SK-N-SH (cell line): ENCODE measurements around the gene CGB2. TPM values are rescaled to one million over a fixed set of nuclear protein-coding genes. Genes with fewer than 3 reads are reported as not detected.
A peak's percentile ranks its signal among the peaks of the same experiment; 100 is the strongest.

Experiments
- CTCF ChIA-PET: fragments of 300-600, 350-600 bp; formaldehyde crosslinking; extraction: SDS; loops from one replicate; lab custom pipeline; 2021; lab: Yijun Ruan, JAX
- POLR2A ChIA-PET: fragments of 350-600 bp; sonication (Branson Sonifier 250); formaldehyde crosslinking; extraction: SDS; loops from one replicate; lab custom pipeline; 2020; ENCODE audit warnings: antibody characterized with exemption, inconsistent platforms; lab: Yijun Ruan, JAX
- DNase-seq: peaks from one replicate; pipeline ENCODE4 v3.0.0; 2012
- H2AFZ ChIP-seq: fragments of 200-600 bp; sonication (generic); 2 replicates; pipeline ENCODE4 v1.8.1; 2016; ENCODE audit warnings: antibody characterized with exemption, mild to moderate bottlenecking, low read depth
- H3F3A ChIP-seq: fragments of 200-600 bp; sonication (generic); replicated peaks from 2 replicates; pipeline ENCODE3; 2016; ENCODE audit warnings: antibody characterized with exemption, mild to moderate bottlenecking; ENCODE audit not compliant: insufficient read depth
- H3K27ac ChIP-seq, 2 experiments: fragments of 200-500 bp in 1 of 2; fragments of 200-600 bp in 1 of 2; sonication (Bioruptor generic) in 1 of 2; sonication (generic), shearing (Covaris generic) in 1 of 2; 2 replicates each; pipeline versions ENCODE4 v1.5.1 to v1.6.1; 2014 to 2016; ENCODE audit warnings: low read depth in 2 of 2, inconsistent platforms in 1 of 2, low read length in 1 of 2, mild to moderate bottlenecking in 1 of 2, mixed read lengths in 1 of 2
- H3K27me3 ChIP-seq: fragments of 200-600 bp; sonication (generic), shearing (Covaris generic); 2 replicates; pipeline ENCODE4 v1.6.1; 2016; ENCODE audit warnings: mixed run types; ENCODE audit not compliant: insufficient read depth
- H3K36me3 ChIP-seq, 2 experiments: fragments of 200-500 bp in 1 of 2; fragments of 200-600 bp in 1 of 2; sonication (Bioruptor generic) in 1 of 2; sonication (generic) in 1 of 2; replicated peaks in 1 of 2; 2 replicates each; pipeline versions ENCODE3 to v1.5.1; 2014 to 2016; ENCODE audit warnings: low read length in 1 of 2, mild to moderate bottlenecking in 1 of 2; ENCODE audit not compliant: insufficient read depth in 2 of 2, control insufficient read depth in 1 of 2
- H3K4me1 ChIP-seq, 2 experiments: fragments of 200-500 bp in 1 of 2; fragments of 200-600 bp in 1 of 2; sonication (Bioruptor generic) in 1 of 2; sonication (generic), shearing (Covaris generic) in 1 of 2; 2 replicates each; pipeline versions ENCODE4 v1.5.1 to v1.6.1; 2014 to 2016; ENCODE audit warnings: low read depth in 1 of 2, low read length in 1 of 2, mixed run types in 1 of 2; ENCODE audit not compliant: insufficient read depth in 2 of 2, control insufficient read depth in 1 of 2
- H3K4me2 ChIP-seq: fragments of 200-600 bp; sonication (generic), shearing (Covaris generic); 2 replicates; pipeline ENCODE4 v1.6.1; 2017; ENCODE audit warnings: mixed run types
- H3K4me3 ChIP-seq, 2 experiments: fragments of 200-500 bp in 1 of 2; fragments of 200-600 bp in 1 of 2; sonication (Bioruptor generic) in 1 of 2; sonication (generic), shearing (Covaris generic) in 1 of 2; 2 replicates each; pipeline versions ENCODE4 v1.5.1 to v1.8.1; 2014 to 2016; ENCODE audit warnings: low read depth in 2 of 2, inconsistent platforms in 1 of 2, low read length in 1 of 2, mild to moderate bottlenecking in 1 of 2, mixed read lengths in 1 of 2, moderate library complexity in 1 of 2
- H3K79me2 ChIP-seq: fragments of 200-600 bp; sonication (generic); 2 replicates; pipeline ENCODE4 v1.8.1; 2017; ENCODE audit warnings: mild to moderate bottlenecking; ENCODE audit not compliant: insufficient read depth
- H3K9ac ChIP-seq: fragments of 200-600 bp; sonication (generic); 2 replicates; pipeline ENCODE4 v1.6.1; 2017; ENCODE audit warnings: mixed run types
- H3K9me2 ChIP-seq: fragments of 200-600 bp; sonication (generic); 2 replicates; pipeline ENCODE4 v1.6.1; 2017; ENCODE audit warnings: mixed run types
- H3K9me3 ChIP-seq: fragments of 200-600 bp; sonication (generic); 2 replicates; pipeline ENCODE4 v1.6.1; 2017; ENCODE audit warnings: mixed run types, mild to moderate bottlenecking, moderate library complexity
- H4K20me1 ChIP-seq: fragments of 200-600 bp; sonication (generic); 2 replicates; pipeline ENCODE4 v1.6.1; 2017; ENCODE audit warnings: mild to moderate bottlenecking, mixed run types; ENCODE audit not compliant: insufficient read depth
- CHD2 ChIP-seq: fragments of 150-350 bp; IDR thresholded peaks from 2 replicates; pipeline ENCODE4 v1.6.1; 2018; ENCODE audit warnings: low read length; ENCODE audit not compliant: partially characterized antibody
- CTCF ChIP-seq: fragments of 200-600 bp; sonication (generic); IDR thresholded peaks from 2 replicates; pipeline ENCODE4 v1.6.1; 2017; ENCODE audit warnings: antibody characterized with exemption, mild to moderate bottlenecking, moderate library complexity
- ELF1 ChIP-seq: IDR thresholded peaks from 2 replicates; pipeline ENCODE4 v1.4.0; 2012
- EP300 ChIP-seq, 2 experiments: IDR thresholded peaks; 2 replicates each; pipeline versions ENCODE4 v1.4.0 to v1.6.1; 2012; ENCODE audit warnings: borderline replicate concordance in 1 of 2, low read depth in 1 of 2, low read length in 1 of 2
- GATA2 ChIP-seq: sonication (generic); formaldehyde crosslinking; IDR thresholded peaks from 2 replicates; pipeline ENCODE4 v1.5.0; 2020; ENCODE audit warnings: mild to moderate bottlenecking, missing genetic modification reagents
- IRF3 ChIP-seq: fragments of 150-350 bp; IDR thresholded peaks from 2 replicates; pipeline ENCODE4 v1.6.1; 2016; ENCODE audit warnings: mild to moderate bottlenecking, low read depth, low read length
- JUND ChIP-seq: IDR thresholded peaks from 2 replicates; pipeline ENCODE4 v1.4.0; 2012
- MEF2A ChIP-seq: IDR thresholded peaks from 2 replicates; pipeline ENCODE4 v1.4.0; 2012; ENCODE audit warnings: low read depth, borderline replicate concordance
- NRF1 ChIP-seq: IDR thresholded peaks from 2 replicates; pipeline ENCODE4 v1.6.1; 2012; ENCODE audit warnings: low read depth, mild to moderate bottlenecking, low read length
- POLR2AphosphoS5 ChIP-seq: IDR thresholded peaks from 2 replicates; pipeline ENCODE4 v1.6.1; 2012; ENCODE audit warnings: low read depth, low read length
- RCOR1 ChIP-seq: fragments of 150-350 bp; IDR thresholded peaks from 2 replicates; pipeline ENCODE4 v1.6.1; 2017; ENCODE audit warnings: antibody characterized with exemption, low read length
- REST ChIP-seq: IDR thresholded peaks from 2 replicates; pipeline ENCODE4 v1.6.1; 2012; ENCODE audit warnings: mild to moderate bottlenecking, low read depth, low read length, moderate library complexity
- RFX5 ChIP-seq: IDR thresholded peaks from 2 replicates; pipeline ENCODE4 v1.6.1; 2012; ENCODE audit warnings: mild to moderate bottlenecking, improper control_type of control experiment, low read length
- RXRA ChIP-seq: IDR thresholded peaks from 2 replicates; pipeline ENCODE4 v1.4.0; 2012; ENCODE audit warnings: low read depth, mild to moderate bottlenecking, borderline replicate concordance
- TAF1 ChIP-seq: IDR thresholded peaks from 2 replicates; pipeline ENCODE4 v1.6.1; 2012; ENCODE audit warnings: low read depth, mild to moderate bottlenecking, low read length, moderate library complexity, borderline replicate concordance
- TEAD4 ChIP-seq: IDR thresholded peaks from 2 replicates; pipeline ENCODE4 v1.4.0; 2012; ENCODE audit warnings: mild to moderate bottlenecking, borderline replicate concordance; ENCODE audit not compliant: insufficient read depth
- USF1 ChIP-seq: IDR thresholded peaks from 2 replicates; pipeline ENCODE4 v1.4.0; 2012; ENCODE audit warnings: low read depth, borderline replicate concordance
- YY1 ChIP-seq: IDR thresholded peaks from 2 replicates; pipeline ENCODE4 v1.4.0; 2012; ENCODE audit warnings: low read depth, mild to moderate bottlenecking
- WGBS: methylation state at CpG from one replicate; pipeline ENCODE4 v1.1.6; 2017; ENCODE audit warnings: low lambda C conversion rate; 5-methylcytosine and 5-hydroxymethylcytosine counted together
- polyA plus RNA-seq, 3 experiments: library from polyadenylated mRNA; depleted of rRNA; stranded (reverse); fragments of >200 nt; gene quantifications; 2 replicates each; pipeline ENCODE4 v1.2.3, GENCODE V29; 2012

CGB2 gene
- polyA plus RNA-seq, 1 of the 3 experiments (the other 2 are of a cell fraction) = 0.64 TPM

- POLR2A ChIA-PET = no interaction called here
- Histone ChIP-seq H3K27ac (no peak within 1 kb of the TSS), H3K9me3 (no peaks in the 10 kb centered on the region), H3K27me3 (no peaks in the 10 kb centered on the region), H2AFZ (no peak within 1 kb of the TSS), H3K4me2 (peak within 1 kb of the TSS; percentile 70; the same call in 1 of the 2 replicates), H3K9me2 (no peaks in the 10 kb centered on the region), H3K4me1 (peaks cover 0 to 8% of the 10 kb centered on the region in 2 experiments; a peak in 1 of 4 replicates), H3K9ac (no peak within 1 kb of the TSS; the same call in 1 of the 2 replicates), H4K20me1 (no peaks in the 10 kb centered on the region), H3K4me3 (peak within 1 kb of the TSS; percentile 16 to 30; a peak in 3 of 4 replicates), H3K79me2 (peaks cover 31% of the 10 kb centered on the region; the same call in 1 of the 2 replicates), H3K36me3 (no peaks in the 10 kb centered on the region), H3F3A (peaks cover 3% of the 10 kb centered on the region)
- TF ChIP-seq RCOR1 (no peak), JUND (no peak), RFX5 (no peak)
- DNase-seq = peak; percentile 88
- 33% methylated on average over 12 of the region's 53 CpGs for WGBS
- CTCF ChIA-PET = interaction anchor here (0.8 to 1.6 kb wide), 2 partner anchors 9 to 49 kb away, joined by 3 to 6 read pairs; partner anchors contain the start of gene LIN7B
These were observed 33.3 kb downstream of the CGB2 start, which contains the start of gene NTF4 for GRCh38 chr19:49064768-49065611. TSS of gene NTF4 (minus strand) at chr19:49064818. CDS start at chr19:49061997, 2,821 bp downstream.

GRCh38 chr19:49065905-49066512, 34.3 kb downstream of the CGB2 start:
- H3K27ac ChIP-seq = no peak overlapping the region
- no peak overlapping the region for H2AFZ ChIP-seq
- H3K9me3 ChIP-seq = no peaks in the 10 kb centered on the region
- no peaks in the 10 kb centered on the region for H3K36me3 ChIP-seq
- H3K27me3 ChIP-seq = no peaks in the 10 kb centered on the region
- H3K79me2 ChIP-seq = peaks cover 21% of the 10 kb centered on the region; the same call in 1 of the 2 replicates
- peaks cover 3% of the 10 kb centered on the region for H3F3A ChIP-seq
- peak; percentile 33 for DNase-seq
- H3K9ac ChIP-seq = no peak overlapping the region
- H3K9me2 ChIP-seq = no peaks in the 10 kb centered on the region
- H3K4me2 ChIP-seq = no peak overlapping the region
- ChIA-PET CTCF (interaction anchor here (0.8 to 1.6 kb wide), 2 partner anchors 8 to 48 kb away, joined by 3 to 6 read pairs; partner anchors contain the start of gene LIN7B), POLR2A (no interaction called here)
- no peaks in the 10 kb centered on the region for H4K20me1 ChIP-seq
- 58% methylated on average over 8 of the region's 13 CpGs for WGBS
- H3K4me3 ChIP-seq = no peak overlapping the region
- H3K4me1 ChIP-seq = peaks cover 0 to 8% of the 10 kb centered on the region in 2 experiments; a peak in 1 of 4 replicates
- TF ChIP-seq RFX5 = no peak
- TF ChIP-seq YY1 = no peak
- TF ChIP-seq IRF3 = no peak
- no peak for TF ChIP-seq MEF2A
- no peak for TF ChIP-seq POLR2AphosphoS5
- no peak for TF ChIP-seq CHD2
- no peak for TF ChIP-seq TEAD4
- no peak for TF ChIP-seq EP300 (IDR thresholded peaks at IDR 0.05; ENCODE audit: borderline replicate concordance in 1 of 2, low read depth in 1 of 2, low read length in 1 of 2)
- TF ChIP-seq REST = no peak
- no peak for TF ChIP-seq NRF1
- no peak for TF ChIP-seq GATA2 (CRISPR knock-in tag)
- TF ChIP-seq ELF1 = no peak
- TF ChIP-seq USF1 = no peak
- TF ChIP-seq TAF1 = no peak
- TF ChIP-seq RXRA = no peak
- no peak for TF ChIP-seq CTCF
